Measurements from ENCODE around the gene MINK1.

The MINK1 gene

GRCh38 chr17:4946312-4946976 is 113.3 kb downstream of the MINK1 start:
- no peak for DNase-seq (ENCODE audit: low read depth in 3 of 3, low spot score in 1 of 3)

- DNase-seq (ENCODE audit: low read depth in 3 of 3, low spot score in 1 of 3): no peak
Measured at GRCh38 chr17:4947010-4947410, 113.9 kb downstream of the MINK1 start.
